Activated CD8-positive, alpha-beta memory T cell treated with anti-CD3 and anti-CD28 coated beads, Interleukin-2, amount 50 U/mL, for 1 hour (primary cell): ENCODE measurements around the gene TMOD3.

Experiments used
- DNase-seq: peaks from one replicate; pipeline ENCODE4 v3.0.0-alpha.2; 2020; ENCODE audit errors: extremely low read depth

The TMOD3 gene

GRCh38 chr15:51828621-51829375 lies 655 bp upstream of the TMOD3 start:
- no peak for DNase-seq

- DNase-seq, result no peak
Measured at GRCh38 chr15:51830276-51830806, 888 bp downstream of the TMOD3 start.

- no peak for DNase-seq
Measured at GRCh38 chr15:51833772-51834171, 4.3 kb downstream of the TMOD3 start.

GRCh38 chr15:51837792-51838251 lies 8.4 kb downstream of the TMOD3 start:
- no peak for DNase-seq

- no peak for DNase-seq
Measured at GRCh38 chr15:51838270-51838669, 8.8 kb downstream of the TMOD3 start.

GRCh38 chr15:51840692-51841091 lies 11.2 kb downstream of the TMOD3 start:
- no peak for DNase-seq

GRCh38 chr15:51841406-51842040 lies 12.1 kb downstream of the TMOD3 start:
- no peak for DNase-seq

GRCh38 chr15:51842265-51842664 lies 12.8 kb downstream of the TMOD3 start:
- no peak for DNase-seq

- no peak for DNase-seq
Measured at GRCh38 chr15:51842852-51843737, 13.6 kb downstream of the TMOD3 start.

- no peak for DNase-seq
Measured at GRCh38 chr15:51844747-51845426, 15.4 kb downstream of the TMOD3 start.

- no peak for DNase-seq
Measured at GRCh38 chr15:51846066-51846462, 16.6 kb downstream of the TMOD3 start.

GRCh38 chr15:51846463-51847230 lies 17.2 kb downstream of the TMOD3 start:
- DNase-seq, result no peak

GRCh38 chr15:51848811-51849210 lies 19.4 kb downstream of the TMOD3 start:
- no peak for DNase-seq

- DNase-seq, result no peak
Measured at GRCh38 chr15:51849860-51850259, 20.4 kb downstream of the TMOD3 start.

GRCh38 chr15:51853998-51854397 lies 24.5 kb downstream of the TMOD3 start:
- no peak for DNase-seq

GRCh38 chr15:51855612-51856011 lies 26.2 kb downstream of the TMOD3 start:
- DNase-seq, result no peak

GRCh38 chr15:51856714-51857380 lies 27.4 kb downstream of the TMOD3 start:
- no peak for DNase-seq

- DNase-seq, result peak; percentile 32
Measured at GRCh38 chr15:51861557-51862359, 32.3 kb downstream of the TMOD3 start.

- DNase-seq, result no peak
Measured at GRCh38 chr15:51863131-51863530, 33.7 kb downstream of the TMOD3 start.
